HepG2 (cell line): ENCODE data around the gene INKA1. TPM values are rescaled to one million over a fixed set of nuclear protein-coding genes. Genes with fewer than 3 reads are reported as not detected.

ENCODE experiments used
- CEBPB ChIP-seq: IDR thresholded peaks from 2 replicates; pipeline ENCODE4 v1.6.1; 2011; ENCODE audit warnings: low read depth, low read length, improper control_type of control experiment, borderline replicate concordance
- HMGA1 ChIP-seq: sonication (generic); formaldehyde crosslinking; conservative IDR thresholded peaks from 2 replicates; pipeline ENCODE4 v1.4.0; 2020; ENCODE audit warnings: missing genetic modification reagents
- HNRNPH1 ChIP-seq: fragments of 200-400 bp; formaldehyde crosslinking; optimal IDR thresholded peaks from 2 replicates; pipeline ENCODE3; 2017; ENCODE audit warnings: mild to moderate bottlenecking, low read depth, low read length
- ISX ChIP-seq: sonication (generic); formaldehyde crosslinking; conservative IDR thresholded peaks from 2 replicates; pipeline ENCODE4 v1.5.0; 2020; ENCODE audit warnings: missing genetic modification reagents
- KDM5B ChIP-seq: sonication (generic); formaldehyde crosslinking; IDR thresholded peaks from 2 replicates; pipeline ENCODE4 v1.4.0; 2020; ENCODE audit warnings: missing genetic modification reagents, mild to moderate bottlenecking, borderline replicate concordance
- KLF11 ChIP-seq: IDR thresholded peaks from 2 replicates; pipeline ENCODE4 v1.6.1; 2016; ENCODE audit warnings: missing compliant biosample characterization
- MAF1 ChIP-seq: sonication (generic); formaldehyde crosslinking; IDR thresholded peaks from 2 replicates; pipeline ENCODE4 v1.5.0; 2020; ENCODE audit warnings: missing genetic modification reagents, borderline replicate concordance
- PCBP2 ChIP-seq: fragments of 200-400 bp; formaldehyde crosslinking; optimal IDR thresholded peaks from 2 replicates; pipeline ENCODE3; 2018; ENCODE audit warnings: low read length, low read depth; ENCODE audit not compliant: poor library complexity, severe bottlenecking
- RBFOX2 ChIP-seq: fragments of 200-400 bp; formaldehyde crosslinking; IDR thresholded peaks from 2 replicates; pipeline ENCODE4 v1.6.1; 2017; ENCODE audit warnings: low read depth, mild to moderate bottlenecking, low read length
- RFX5 ChIP-seq: IDR thresholded peaks from 2 replicates; pipeline ENCODE4 v1.6.1; 2011; ENCODE audit warnings: low read depth, low read length, improper control_type of control experiment
- STAT5B ChIP-seq: sonication (generic); formaldehyde crosslinking; IDR thresholded peaks from 2 replicates; pipeline ENCODE4 v1.4.0; 2020; ENCODE audit warnings: missing genetic modification reagents
- XBP1 ChIP-seq: sonication (generic); formaldehyde crosslinking; IDR thresholded peaks from 2 replicates; pipeline ENCODE4 v1.5.0; 2020; ENCODE audit warnings: missing genetic modification reagents
- ZNF629 ChIP-seq: sonication (generic); formaldehyde crosslinking; conservative IDR thresholded peaks from 2 replicates; pipeline ENCODE4 v1.5.0; 2020; ENCODE audit warnings: missing genetic modification reagents
- ZNF747 ChIP-seq: sonication (generic); formaldehyde crosslinking; IDR thresholded peaks from 2 replicates; pipeline ENCODE4 v1.8.1; 2023; ENCODE audit warnings: missing genetic modification reagents, mild to moderate bottlenecking, borderline replicate concordance
- ZSCAN12 ChIP-seq: sonication (generic); formaldehyde crosslinking; IDR thresholded peaks from 2 replicates; pipeline ENCODE4 v1.9.0; 2021; ENCODE audit warnings: mild to moderate bottlenecking, missing genetic modification reagents
- polyA plus RNA-seq, 8 experiments: library from polyadenylated mRNA; depleted of rRNA in 3 of 8; stranded (reverse) in 7 of 8; unstranded in 1 of 8; fragments of >200 nt; fragmentation: Illumina TruSeq in 4 of 8; extraction: Trizol in 4 of 8; gene quantifications; 2 replicates each; pipeline versions ENCODE4 v1.2.1 to v1.2.3, GENCODE V29; 2011 to 2016; ENCODE audit warnings: low read depth in 4 of 8, missing spikeins in 1 of 8, mixed read lengths in 1 of 8; ENCODE audit not compliant: insufficient read depth in 1 of 8
- total RNA-seq, 5 experiments: library from RNA; depleted of rRNA; stranded (reverse); fragments of >200 nt; fragmentation: Illumina TruSeq; extraction: Trizol; gene quantifications; 2 replicates each; pipeline ENCODE4 v1.2.3, GENCODE V29; 2016; ENCODE audit warnings: low read depth in 1 of 5
- TF ChIP-seq, protein P1 (sequence below): sonication (generic); formaldehyde crosslinking; IDR thresholded peaks from 2 replicates; pipeline ENCODE4 v1.4.0; 2020; ENCODE audit warnings: missing genetic modification reagents
- TF ChIP-seq, protein P2 (sequence below), 2 experiments: sonication (generic) in 1 of 2; formaldehyde crosslinking in 1 of 2; IDR thresholded peaks; 2 replicates each; pipeline versions ENCODE4 v1.4.0 to v1.6.1; 2016 to 2020; ENCODE audit warnings: borderline replicate concordance in 1 of 2, low read depth in 1 of 2, mild to moderate bottlenecking in 1 of 2, missing genetic modification reagents in 1 of 2
- TF ChIP-seq, protein P3 (sequence below): sonication (generic); formaldehyde crosslinking; IDR thresholded peaks from 2 replicates; pipeline ENCODE4 v1.4.0; 2020; ENCODE audit warnings: missing genetic modification reagents, borderline replicate concordance
- TF ChIP-seq, protein P4 (sequence below): sonication (generic); formaldehyde crosslinking; IDR thresholded peaks from 2 replicates; pipeline ENCODE4 v1.9.0; 2021; ENCODE audit warnings: missing genetic modification reagents, borderline replicate concordance

The INKA1 gene
- total and polyA plus RNA-seq, 2 of the 13 experiments (the other 11 are each of a cell fraction or from before 2014, with no cell fraction given) = 0.22 to 0.41 TPM

DNA sequence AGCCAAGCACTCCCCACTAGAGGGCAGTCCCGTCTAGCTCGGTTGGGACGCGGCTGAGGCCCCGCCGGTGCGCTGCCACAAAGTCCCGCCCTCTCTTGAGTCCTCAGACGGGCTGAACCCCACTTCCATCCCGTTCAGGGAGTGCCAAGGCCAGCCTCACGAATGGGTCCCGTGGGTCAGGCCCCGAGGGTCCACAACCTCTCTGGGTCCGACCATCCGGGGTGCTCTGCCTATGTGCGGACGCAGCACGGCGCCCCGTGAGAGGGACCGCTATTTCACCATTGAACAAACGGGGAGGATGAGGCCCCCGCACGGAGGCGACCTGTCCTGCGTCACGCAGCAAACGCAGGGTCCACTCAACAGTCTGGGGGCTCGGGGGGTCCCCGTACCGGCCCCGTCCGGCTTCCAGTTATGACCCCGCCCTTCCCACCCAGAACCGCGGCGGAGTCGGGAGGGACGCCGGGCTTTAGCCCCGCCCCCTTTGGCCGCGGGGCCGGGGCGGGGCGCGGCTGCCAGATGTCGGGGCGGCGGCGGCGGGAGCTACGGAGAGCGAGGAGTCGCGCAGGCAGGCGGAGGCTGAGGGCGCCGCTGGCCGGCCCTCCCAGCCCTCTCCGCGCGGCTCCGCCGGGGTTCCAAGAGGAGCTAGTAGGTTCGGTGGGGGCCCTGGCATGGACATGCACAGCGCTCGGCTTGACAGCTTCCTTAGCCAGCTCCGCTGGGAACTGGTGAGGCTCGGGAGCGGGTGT, at the start of gene INKA1 (continued):
- TF ChIP-seq HNRNPH1 (no peak), ZSCAN12 (CRISPR knock-in tag) (no peak), ZNF747 (CRISPR knock-in tag) (no peak), HMGA1 (CRISPR knock-in tag) (no peak), RBFOX2 (peak; percentile 50; the same call in 1 of the 2 replicates), MAF1 (CRISPR knock-in tag) (no peak), KDM5B (no peak; the same call in 1 of the 2 replicates), ISX (CRISPR knock-in tag) (no peak), KLF11 (CRISPR knock-in tag) (0 out of 2 replicates have a peak, but pooled peaks have one; percentile 40), STAT5B (CRISPR knock-in tag) (0 out of 2 replicates have a peak, but pooled peaks have one; percentile 49), XBP1 (CRISPR knock-in tag) (no peak), CEBPB (no peak), RFX5 (no peak), PCBP2 (no peak), ZNF629 (no peak)
- TF ChIP-seq, protein P1, sequence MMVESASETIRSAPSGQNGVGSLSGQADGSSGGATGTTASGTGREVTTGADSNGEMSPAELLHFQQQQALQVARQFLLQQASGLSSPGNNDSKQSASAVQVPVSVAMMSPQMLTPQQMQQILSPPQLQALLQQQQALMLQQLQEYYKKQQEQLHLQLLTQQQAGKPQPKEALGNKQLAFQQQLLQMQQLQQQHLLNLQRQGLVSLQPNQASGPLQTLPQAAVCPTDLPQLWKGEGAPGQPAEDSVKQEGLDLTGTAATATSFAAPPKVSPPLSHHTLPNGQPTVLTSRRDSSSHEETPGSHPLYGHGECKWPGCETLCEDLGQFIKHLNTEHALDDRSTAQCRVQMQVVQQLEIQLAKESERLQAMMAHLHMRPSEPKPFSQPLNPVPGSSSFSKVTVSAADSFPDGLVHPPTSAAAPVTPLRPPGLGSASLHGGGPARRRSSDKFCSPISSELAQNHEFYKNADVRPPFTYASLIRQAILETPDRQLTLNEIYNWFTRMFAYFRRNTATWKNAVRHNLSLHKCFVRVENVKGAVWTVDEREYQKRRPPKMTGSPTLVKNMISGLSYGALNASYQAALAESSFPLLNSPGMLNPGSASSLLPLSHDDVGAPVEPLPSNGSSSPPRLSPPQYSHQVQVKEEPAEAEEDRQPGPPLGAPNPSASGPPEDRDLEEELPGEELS (CRISPR knock-in tag) = no peak
- TF ChIP-seq, protein P2, sequence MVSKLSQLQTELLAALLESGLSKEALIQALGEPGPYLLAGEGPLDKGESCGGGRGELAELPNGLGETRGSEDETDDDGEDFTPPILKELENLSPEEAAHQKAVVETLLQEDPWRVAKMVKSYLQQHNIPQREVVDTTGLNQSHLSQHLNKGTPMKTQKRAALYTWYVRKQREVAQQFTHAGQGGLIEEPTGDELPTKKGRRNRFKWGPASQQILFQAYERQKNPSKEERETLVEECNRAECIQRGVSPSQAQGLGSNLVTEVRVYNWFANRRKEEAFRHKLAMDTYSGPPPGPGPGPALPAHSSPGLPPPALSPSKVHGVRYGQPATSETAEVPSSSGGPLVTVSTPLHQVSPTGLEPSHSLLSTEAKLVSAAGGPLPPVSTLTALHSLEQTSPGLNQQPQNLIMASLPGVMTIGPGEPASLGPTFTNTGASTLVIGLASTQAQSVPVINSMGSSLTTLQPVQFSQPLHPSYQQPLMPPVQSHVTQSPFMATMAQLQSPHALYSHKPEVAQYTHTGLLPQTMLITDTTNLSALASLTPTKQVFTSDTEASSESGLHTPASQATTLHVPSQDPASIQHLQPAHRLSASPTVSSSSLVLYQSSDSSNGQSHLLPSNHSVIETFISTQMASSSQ (IDR thresholded peaks at IDR 0.05; ENCODE audit: low read depth) = no peak
- TF ChIP-seq, protein P2 (CRISPR knock-in tag; IDR thresholded peaks at IDR 0.05; ENCODE audit: borderline replicate concordance) = no peak
- TF ChIP-seq, protein P3, sequence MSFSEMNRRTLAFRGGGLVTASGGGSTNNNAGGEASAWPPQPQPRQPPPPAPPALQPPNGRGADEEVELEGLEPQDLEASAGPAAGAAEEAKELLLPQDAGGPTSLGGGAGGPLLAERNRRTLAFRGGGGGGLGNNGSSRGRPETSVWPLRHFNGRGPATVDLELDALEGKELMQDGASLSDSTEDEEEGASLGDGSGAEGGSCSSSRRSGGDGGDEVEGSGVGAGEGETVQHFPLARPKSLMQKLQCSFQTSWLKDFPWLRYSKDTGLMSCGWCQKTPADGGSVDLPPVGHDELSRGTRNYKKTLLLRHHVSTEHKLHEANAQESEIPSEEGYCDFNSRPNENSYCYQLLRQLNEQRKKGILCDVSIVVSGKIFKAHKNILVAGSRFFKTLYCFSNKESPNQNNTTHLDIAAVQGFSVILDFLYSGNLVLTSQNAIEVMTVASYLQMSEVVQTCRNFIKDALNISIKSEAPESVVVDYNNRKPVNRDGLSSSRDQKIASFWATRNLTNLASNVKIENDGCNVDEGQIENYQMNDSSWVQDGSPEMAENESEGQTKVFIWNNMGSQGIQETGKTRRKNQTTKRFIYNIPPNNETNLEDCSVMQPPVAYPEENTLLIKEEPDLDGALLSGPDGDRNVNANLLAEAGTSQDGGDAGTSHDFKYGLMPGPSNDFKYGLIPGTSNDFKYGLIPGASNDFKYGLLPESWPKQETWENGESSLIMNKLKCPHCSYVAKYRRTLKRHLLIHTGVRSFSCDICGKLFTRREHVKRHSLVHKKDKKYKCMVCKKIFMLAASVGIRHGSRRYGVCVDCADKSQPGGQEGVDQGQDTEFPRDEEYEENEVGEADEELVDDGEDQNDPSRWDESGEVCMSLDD (CRISPR knock-in tag) = peak; percentile 63
- TF ChIP-seq, protein P4, sequence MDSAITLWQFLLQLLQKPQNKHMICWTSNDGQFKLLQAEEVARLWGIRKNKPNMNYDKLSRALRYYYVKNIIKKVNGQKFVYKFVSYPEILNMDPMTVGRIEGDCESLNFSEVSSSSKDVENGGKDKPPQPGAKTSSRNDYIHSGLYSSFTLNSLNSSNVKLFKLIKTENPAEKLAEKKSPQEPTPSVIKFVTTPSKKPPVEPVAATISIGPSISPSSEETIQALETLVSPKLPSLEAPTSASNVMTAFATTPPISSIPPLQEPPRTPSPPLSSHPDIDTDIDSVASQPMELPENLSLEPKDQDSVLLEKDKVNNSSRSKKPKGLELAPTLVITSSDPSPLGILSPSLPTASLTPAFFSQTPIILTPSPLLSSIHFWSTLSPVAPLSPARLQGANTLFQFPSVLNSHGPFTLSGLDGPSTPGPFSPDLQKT (CRISPR knock-in tag) = no peak
